ENCODE data around the gene NTMT1.

NTMT1 gene

DNA sequence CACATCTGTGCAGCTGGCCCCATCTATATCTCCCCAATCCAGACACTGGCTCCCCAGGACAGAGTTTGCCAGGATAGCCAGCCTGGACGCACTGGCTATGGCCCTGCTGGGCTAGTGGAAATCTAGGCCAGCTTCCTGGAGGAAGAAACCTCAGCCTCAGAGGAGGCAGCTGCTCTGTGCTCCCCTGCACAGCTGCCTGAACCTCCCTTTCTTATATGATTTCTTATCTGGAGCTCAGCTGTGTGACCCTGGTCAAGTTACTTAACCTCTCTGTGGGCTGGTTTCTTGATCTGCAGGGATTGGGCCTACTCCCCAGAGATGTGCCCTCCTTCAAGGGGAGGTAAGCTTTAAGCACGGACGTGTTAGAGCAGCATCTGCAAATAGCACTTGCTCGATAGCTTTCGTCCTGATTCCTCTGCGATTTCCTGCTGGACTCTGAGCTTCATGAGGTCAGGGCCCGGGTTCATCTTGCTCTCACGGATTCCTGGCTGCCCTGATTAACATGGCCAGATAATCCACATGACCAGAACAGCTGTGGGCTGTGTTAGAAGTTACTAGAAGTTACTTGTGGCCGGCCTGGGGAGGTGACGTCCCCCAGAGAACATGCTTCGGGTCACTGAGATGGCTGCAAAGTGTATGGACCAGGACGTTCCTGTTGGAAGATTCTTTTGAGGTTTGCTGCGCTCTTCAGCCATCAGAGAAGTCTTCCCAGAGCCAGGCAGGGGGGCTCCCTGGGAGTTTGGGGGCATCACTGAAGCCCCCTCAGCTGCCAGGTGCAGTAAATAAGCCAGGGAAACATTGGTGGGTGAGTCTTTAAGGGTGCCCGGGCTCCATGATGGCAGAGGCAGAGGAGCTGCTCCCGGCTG is 19.6 kb upstream of the NTMT1 start:
- no peak overlapping the region for H3K4me3 ChIP-seq (ENCODE audit: control insufficient read depth, low read depth, low read length)
- DNase-seq (ENCODE audit: low read depth), result no peak
- TF ChIP-seq, protein P1, sequence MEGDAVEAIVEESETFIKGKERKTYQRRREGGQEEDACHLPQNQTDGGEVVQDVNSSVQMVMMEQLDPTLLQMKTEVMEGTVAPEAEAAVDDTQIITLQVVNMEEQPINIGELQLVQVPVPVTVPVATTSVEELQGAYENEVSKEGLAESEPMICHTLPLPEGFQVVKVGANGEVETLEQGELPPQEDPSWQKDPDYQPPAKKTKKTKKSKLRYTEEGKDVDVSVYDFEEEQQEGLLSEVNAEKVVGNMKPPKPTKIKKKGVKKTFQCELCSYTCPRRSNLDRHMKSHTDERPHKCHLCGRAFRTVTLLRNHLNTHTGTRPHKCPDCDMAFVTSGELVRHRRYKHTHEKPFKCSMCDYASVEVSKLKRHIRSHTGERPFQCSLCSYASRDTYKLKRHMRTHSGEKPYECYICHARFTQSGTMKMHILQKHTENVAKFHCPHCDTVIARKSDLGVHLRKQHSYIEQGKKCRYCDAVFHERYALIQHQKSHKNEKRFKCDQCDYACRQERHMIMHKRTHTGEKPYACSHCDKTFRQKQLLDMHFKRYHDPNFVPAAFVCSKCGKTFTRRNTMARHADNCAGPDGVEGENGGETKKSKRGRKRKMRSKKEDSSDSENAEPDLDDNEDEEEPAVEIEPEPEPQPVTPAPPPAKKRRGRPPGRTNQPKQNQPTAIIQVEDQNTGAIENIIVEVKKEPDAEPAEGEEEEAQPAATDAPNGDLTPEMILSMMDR (conservative IDR thresholded peaks at IDR 0.05; ENCODE audit: control insufficient read depth, insufficient read depth, low read depth, low read length), result no peak

DNA sequence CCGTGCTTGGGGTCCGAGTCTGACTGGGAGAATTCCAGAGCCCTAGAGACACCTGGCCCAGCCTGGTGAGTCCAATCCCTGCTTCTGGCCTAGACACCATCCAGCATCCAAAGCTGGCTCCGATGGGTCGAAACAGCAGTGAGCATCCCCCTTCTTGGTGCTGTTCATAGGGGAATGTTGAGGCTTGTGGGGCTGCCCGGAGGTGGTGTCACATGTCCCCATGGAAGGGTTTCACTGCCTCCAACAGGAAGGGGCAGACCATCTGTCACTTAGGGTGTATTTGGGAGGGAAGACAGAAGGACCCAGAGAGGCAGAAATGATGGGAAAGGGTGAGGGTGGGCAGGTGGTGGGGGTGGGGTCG is 19.0 kb upstream of the NTMT1 start:
- TF ChIP-seq, protein P1 (conservative IDR thresholded peaks at IDR 0.05; ENCODE audit: control insufficient read depth, insufficient read depth, low read depth, low read length), result no peak
- no peak for DNase-seq (ENCODE audit: low read depth)
- no peak overlapping the region for H3K4me3 ChIP-seq (ENCODE audit: control insufficient read depth, low read depth, low read length)

DNA sequence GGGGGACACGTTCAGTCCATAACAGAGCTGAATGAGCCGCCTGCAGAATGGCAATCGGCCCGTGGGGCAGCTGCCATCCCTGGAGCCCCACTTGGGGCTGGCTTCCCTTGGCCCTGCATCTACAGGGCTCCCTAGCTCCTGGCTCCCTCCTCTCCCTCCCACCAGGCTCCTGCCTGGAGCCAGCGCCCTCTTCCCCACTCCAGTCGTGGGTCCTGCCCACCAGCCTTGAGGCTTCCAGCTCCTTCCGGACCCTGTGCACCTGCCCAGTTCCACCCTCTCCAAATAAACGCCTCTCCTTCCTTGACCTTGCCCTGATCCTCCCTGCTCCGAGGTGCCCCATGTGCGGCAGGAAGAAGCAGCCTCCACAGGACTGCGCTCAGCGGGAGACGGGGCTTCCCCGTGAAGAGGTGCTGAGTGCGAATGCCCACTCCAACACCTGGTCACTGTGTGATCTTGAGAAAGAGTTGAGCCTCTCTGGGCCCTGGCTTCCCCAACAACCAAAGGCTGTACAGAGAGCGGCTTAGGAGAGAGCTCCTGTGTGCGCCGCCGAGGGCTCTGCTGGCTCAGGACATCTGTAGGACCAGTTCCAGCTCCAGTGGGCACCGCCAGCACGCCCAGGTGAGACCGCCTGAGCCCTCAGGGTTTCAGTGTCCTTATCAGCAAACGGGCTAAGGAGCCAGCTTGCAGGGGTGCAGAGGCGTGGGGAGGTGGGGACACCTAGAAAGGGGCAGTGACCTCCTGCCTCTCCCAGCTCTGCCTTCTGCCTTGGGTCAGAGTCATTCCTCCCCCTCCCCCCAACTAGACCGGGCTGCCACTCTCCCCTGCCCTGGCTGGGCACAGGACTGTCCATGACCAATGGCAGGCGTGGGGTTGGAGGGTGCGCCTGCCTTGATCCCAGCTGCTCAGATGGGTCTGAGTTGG is 17.1 kb upstream of the NTMT1 start:
- TF ChIP-seq, protein P1 (conservative IDR thresholded peaks at IDR 0.05; ENCODE audit: control insufficient read depth, insufficient read depth, low read depth, low read length), result no peak
- no peak for DNase-seq (ENCODE audit: low read depth)
- H3K4me3 ChIP-seq (ENCODE audit: control insufficient read depth, low read depth, low read length), result no peak overlapping the region

DNA sequence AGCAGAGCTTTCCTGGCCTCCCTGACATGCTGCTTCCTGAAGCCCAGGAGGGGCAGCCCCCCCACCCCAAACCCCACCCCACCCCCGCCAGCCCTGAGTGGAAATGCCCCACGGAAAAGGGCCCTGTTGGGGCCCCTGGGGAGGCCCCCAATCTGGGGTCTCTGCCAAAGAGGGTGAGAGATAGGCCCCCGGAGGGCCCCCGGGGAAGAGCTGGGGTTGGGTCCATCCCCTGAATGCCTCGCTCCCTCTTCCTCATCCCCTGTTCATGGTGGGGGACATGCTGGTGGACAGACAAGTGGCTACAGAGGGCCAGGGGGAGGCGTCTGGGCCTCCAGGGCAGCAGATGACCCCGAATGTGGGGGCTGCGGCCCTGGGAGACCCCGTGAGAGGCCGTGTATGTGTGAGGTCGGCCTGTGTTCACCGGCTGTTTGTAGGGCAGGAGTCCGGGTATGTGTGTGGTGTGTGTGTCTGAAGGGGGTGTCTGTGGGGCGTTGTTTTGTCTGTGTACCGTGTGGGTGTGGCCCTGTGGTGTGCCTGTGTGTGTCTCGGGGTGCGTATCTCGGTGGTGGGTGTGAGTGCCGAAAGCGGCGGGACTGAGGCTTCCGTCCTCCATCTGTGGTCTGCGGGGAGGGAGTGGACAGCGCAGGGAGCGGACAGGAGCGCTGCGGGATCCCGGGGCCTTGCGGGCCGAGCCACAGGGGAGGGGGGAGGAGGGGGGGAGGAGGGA is 16.3 kb upstream of the NTMT1 start:
- TF ChIP-seq, protein P1 (conservative IDR thresholded peaks at IDR 0.05; ENCODE audit: control insufficient read depth, insufficient read depth, low read depth, low read length), result no peak
- peak overlapping the region; percentile 16 for H3K4me3 ChIP-seq (ENCODE audit: control insufficient read depth, low read depth, low read length)
- no peak for DNase-seq (ENCODE audit: low read depth)

DNA sequence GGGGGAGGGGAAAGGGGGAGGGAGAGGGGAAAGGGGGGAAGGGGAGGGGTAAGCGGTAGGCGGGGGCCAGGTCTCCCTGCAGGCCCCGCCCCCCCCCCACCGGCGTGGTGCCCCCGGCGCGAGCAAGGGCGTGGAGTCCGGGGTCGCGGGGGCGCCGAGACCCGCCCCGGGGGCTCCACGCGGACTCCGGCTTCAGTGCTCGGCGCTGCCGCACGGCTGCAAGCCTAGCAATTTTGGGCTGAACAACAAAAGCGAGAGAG is 15.8 kb upstream of the NTMT1 start:
- DNase-seq (ENCODE audit: low read depth), result no peak
- H3K4me3 ChIP-seq (ENCODE audit: control insufficient read depth, low read depth, low read length), result peak overlapping the region; percentile 42
- TF ChIP-seq, protein P1 (conservative IDR thresholded peaks at IDR 0.05; ENCODE audit: control insufficient read depth, insufficient read depth, low read depth, low read length), result no peak

DNA sequence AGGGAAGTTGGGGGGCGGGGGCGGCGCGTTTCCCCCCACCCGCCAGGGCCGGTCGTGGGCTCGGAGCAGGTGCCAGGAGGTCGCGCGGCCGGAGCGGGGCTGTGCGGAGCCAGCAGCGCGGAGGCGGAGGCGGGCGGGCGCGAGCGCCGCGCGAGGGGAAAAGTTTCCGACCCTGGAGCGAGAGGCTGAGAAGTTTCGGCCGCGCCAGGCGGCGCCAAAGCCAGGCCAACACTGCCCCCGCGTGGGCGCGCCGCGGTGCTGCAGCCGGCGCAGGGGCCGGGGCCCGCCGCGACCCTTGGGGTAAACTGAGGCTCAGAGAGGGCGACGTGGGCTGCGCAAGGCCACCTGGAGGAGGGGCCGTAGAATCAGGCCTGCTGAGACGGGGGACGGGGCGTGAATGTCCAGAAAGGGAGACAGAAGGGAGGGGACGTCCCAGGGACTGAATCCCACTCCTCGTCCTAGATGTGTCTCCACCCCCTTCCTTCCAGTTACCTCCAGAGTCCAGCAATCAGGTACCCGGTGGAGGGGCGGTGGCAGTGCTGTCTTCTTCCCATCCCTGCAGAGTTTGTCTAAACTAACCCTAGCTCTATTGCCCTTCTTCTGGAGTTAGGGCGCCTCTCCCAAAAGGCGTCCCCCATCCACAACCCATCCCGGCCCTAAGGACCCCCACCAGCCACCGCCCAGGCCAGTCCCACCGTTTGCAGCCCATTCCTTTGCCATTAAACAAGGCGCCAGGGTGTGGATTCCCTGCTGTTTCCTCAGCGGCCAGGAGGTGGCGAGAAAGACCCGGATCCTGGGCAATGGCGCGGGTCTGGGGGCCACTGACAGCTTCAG is 15.3 kb upstream of the NTMT1 start:
- peak overlapping the region; percentile 53 for H3K4me3 ChIP-seq (ENCODE audit: control insufficient read depth, low read depth, low read length)
- TF ChIP-seq, protein P1 (conservative IDR thresholded peaks at IDR 0.05; ENCODE audit: control insufficient read depth, insufficient read depth, low read depth, low read length), result peak; percentile 71

More for the DNA sequence above, 15.3 kb upstream of the NTMT1 start:
- DNase-seq (ENCODE audit: low read depth), result no peak
